HepG2 (cell line): ENCODE results near the gene ARPP21. TPM values are rescaled to one million over a fixed set of nuclear protein-coding genes. Genes with fewer than 3 reads are reported as not detected.

Source experiments
- ATAC-seq: fragments of 200-7000 bp; cut with Tn5 transposase; 3 replicates; pipeline ENCODE4 v1.9.1; 2020; ENCODE audit warnings: mild to moderate bottlenecking, moderate library complexity
- BruUV-seq: library from RNA; stranded (reverse); fragments of 400-500 nt; replicated peaks from 2 replicates; lab custom pipeline; 2021; lab: Mats Ljungman, UMichigan
- CTCF ChIA-PET: fragments of 300-600 bp; formaldehyde crosslinking; extraction: SDS; loops from one replicate; lab custom pipeline; 2021; ENCODE audit warnings: low total read pairs, inconsistent platforms, low intra/inter-chr PET ratio; lab: Yijun Ruan, JAX
- POLR2A ChIA-PET: fragments of 350-600 bp; sonication (Branson Sonifier 250); formaldehyde crosslinking; loops from one replicate; lab custom pipeline; 2020; ENCODE audit warnings: antibody characterized with exemption, inconsistent platforms; lab: Yijun Ruan, JAX
- DNase-seq: peaks from one replicate; pipeline ENCODE4 v3.0.0-alpha.2; 2015; ENCODE audit warnings: low spot score
- FAIRE-seq: peaks from 3 replicates; lab custom pipeline; 2011; peaks lifted over from hg19 to GRCh38; lab: Jason Lieb, UNC
- H2AFZ ChIP-seq: one replicate; pipeline ENCODE4 v1.6.1; 2011; ENCODE audit warnings: low read length, inconsistent platforms
- H3K27ac ChIP-seq: fragments of 300-600 bp; 3 replicates; pipeline ENCODE4 v1.8.0; 2011; ENCODE audit warnings: mixed run types, mild to moderate bottlenecking, mixed read lengths, low read length, inconsistent platforms; ENCODE audit not compliant: insufficient read depth; ENCODE audit errors: extremely low read length
- H3K27me3 ChIP-seq, 2 experiments: fragments of 200-600 bp in 1 of 2; 2 replicates in 1 of 2; 3 replicates in 1 of 2; pipeline versions ENCODE4 v1.6.0 to v1.8.0; 2011; ENCODE audit warnings: low read length in 2 of 2, mild to moderate bottlenecking in 2 of 2, moderate library complexity in 2 of 2, inconsistent platforms in 1 of 2; ENCODE audit not compliant: insufficient read depth in 2 of 2, control insufficient read depth in 1 of 2
- H3K36me3 ChIP-seq, 2 experiments: fragments of 200-600 bp in 1 of 2; replicated peaks in 1 of 2; 2 replicates in 1 of 2; 3 replicates in 1 of 2; pipeline versions ENCODE4 v1.5.1 to v1.8.0; 2011; ENCODE audit warnings: low read length in 2 of 2, inconsistent platforms in 1 of 2; ENCODE audit not compliant: insufficient read depth in 2 of 2, control insufficient read depth in 1 of 2
- H3K4me1 ChIP-seq: 2 replicates; pipeline ENCODE4 v1.5.1; 2012; ENCODE audit warnings: low read length, inconsistent platforms; ENCODE audit not compliant: insufficient read depth
- H3K4me2 ChIP-seq: 2 replicates; pipeline ENCODE4 v1.6.0; 2011; ENCODE audit warnings: low read depth, low read length, inconsistent platforms
- H3K4me3 ChIP-seq, 3 experiments: fragments of 200-600 bp in 1 of 3; sonication (generic), shearing (Covaris generic) in 1 of 3; replicated peaks in 1 of 3; 2 replicates each; pipeline ENCODE4 v1.5.1; 2011 to 2016; ENCODE audit warnings: low read length in 3 of 3, inconsistent platforms in 2 of 3, low read depth in 2 of 3, mild to moderate bottlenecking in 2 of 3, control low read depth in 1 of 3, mixed read lengths in 1 of 3; ENCODE audit not compliant: insufficient read depth in 1 of 3
- H3K79me2 ChIP-seq: one replicate; pipeline ENCODE4 v1.6.1; 2011; ENCODE audit warnings: low read length, inconsistent platforms; ENCODE audit not compliant: insufficient read depth
- H3K9ac ChIP-seq: 2 replicates; pipeline ENCODE4 v1.6.0; 2011; ENCODE audit warnings: mild to moderate bottlenecking, low read depth, low read length, inconsistent platforms; ENCODE audit not compliant: insufficient read depth
- H3K9me3 ChIP-seq: 2 replicates; pipeline ENCODE4 v1.5.1; 2012; ENCODE audit warnings: mild to moderate bottlenecking, low read length
- H4K20me1 ChIP-seq: 2 replicates; pipeline ENCODE4 v1.6.0; 2011; ENCODE audit warnings: inconsistent platforms, mild to moderate bottlenecking, low read length, moderate library complexity; ENCODE audit not compliant: insufficient read depth
- ATRX ChIP-seq: sonication (generic); formaldehyde crosslinking; IDR thresholded peaks from 2 replicates; pipeline ENCODE4 v1.4.0; 2020; ENCODE audit warnings: missing genetic modification reagents, borderline replicate concordance
- HNRNPLL ChIP-seq: fragments of 200-400 bp; formaldehyde crosslinking; IDR thresholded peaks from 2 replicates; pipeline ENCODE4 v1.6.1; 2017; ENCODE audit warnings: mild to moderate bottlenecking, low read depth, low read length; ENCODE audit not compliant: poor library complexity, severe bottlenecking
- MTF2 ChIP-seq: sonication (generic); formaldehyde crosslinking; IDR thresholded peaks from 2 replicates; pipeline ENCODE4 v1.5.0; 2020; ENCODE audit warnings: missing genetic modification reagents, borderline replicate concordance
- NR2F2 ChIP-seq: IDR thresholded peaks from 2 replicates; pipeline ENCODE4 v1.6.1; 2012; ENCODE audit warnings: low read depth, inconsistent platforms, borderline replicate concordance
- SNAPC5 ChIP-seq: sonication (generic); formaldehyde crosslinking; IDR thresholded peaks from 2 replicates; pipeline ENCODE4 v1.8.1; 2023; ENCODE audit warnings: mild to moderate bottlenecking, missing genetic modification reagents, borderline replicate concordance
- TEAD3 ChIP-seq: optimal IDR thresholded peaks from 2 replicates; pipeline ENCODE3; 2016; ENCODE audit warnings: borderline replicate concordance
- THAP7 ChIP-seq: sonication (generic); formaldehyde crosslinking; IDR thresholded peaks from 2 replicates; pipeline ENCODE4 v1.8.1; 2023; ENCODE audit warnings: mild to moderate bottlenecking, missing genetic modification reagents
- TRIM22 ChIP-seq: fragments of 450-650 bp; IDR thresholded peaks from 2 replicates; pipeline ENCODE4 v1.6.1; 2017
- ZIK1 ChIP-seq: sonication (generic); formaldehyde crosslinking; IDR thresholded peaks from 2 replicates; pipeline ENCODE4 v1.5.0; 2020; ENCODE audit warnings: mild to moderate bottlenecking, low read depth, missing genetic modification reagents, borderline replicate concordance
- ZNF138 ChIP-seq: sonication (generic); formaldehyde crosslinking; IDR thresholded peaks from 2 replicates; pipeline ENCODE4 v1.5.0; 2020; ENCODE audit warnings: mild to moderate bottlenecking, low read depth, missing genetic modification reagents
- ZNF33B ChIP-seq: sonication (generic); formaldehyde crosslinking; IDR thresholded peaks from 2 replicates; pipeline ENCODE4 v1.5.1; 2020; ENCODE audit warnings: mild to moderate bottlenecking, missing genetic modification reagents
- ZNF512B ChIP-seq: sonication (generic); formaldehyde crosslinking; IDR thresholded peaks from 2 replicates; pipeline ENCODE4 v1.5.1; 2020; ENCODE audit warnings: missing genetic modification reagents, mild to moderate bottlenecking, borderline replicate concordance
- ZNF567 ChIP-seq: sonication (generic); formaldehyde crosslinking; IDR thresholded peaks from 2 replicates; pipeline ENCODE4 v1.8.1; 2023; ENCODE audit warnings: mild to moderate bottlenecking, missing genetic modification reagents, borderline replicate concordance
- ZNF703 ChIP-seq: sonication (generic); formaldehyde crosslinking; IDR thresholded peaks from 2 replicates; pipeline ENCODE4 v1.5.1; 2020; ENCODE audit warnings: missing genetic modification reagents, mild to moderate bottlenecking, moderate library complexity, borderline replicate concordance
- WGBS: methylation state at CpG from one replicate; pipeline ENCODE4 v1.1.6; 2017; ENCODE audit warnings: low lambda C conversion rate; 5-methylcytosine and 5-hydroxymethylcytosine counted together
- in situ Hi-C: cut with HindIII; loops from 2 replicates; pipeline ENCODE4 v1.10.0; 2017; ENCODE audit warnings: low pct_unique_long_range_greater_than_20kb; ENCODE audit not compliant: extremely low pct_ligation_motif_present
- intact Hi-C: fragments of 100-400 bp; cut with micrococcal nuclease; formaldehyde crosslinking; loops from one replicate; pipeline ENCODE4 v1.10.0; 2022; ENCODE audit not compliant: unreplicated experiment
- polyA plus RNA-seq, 8 experiments: library from polyadenylated mRNA; depleted of rRNA in 3 of 8; stranded (reverse) in 7 of 8; unstranded in 1 of 8; fragments of >200 nt; fragmentation: Illumina TruSeq in 4 of 8; extraction: Trizol in 4 of 8; gene quantifications; 2 replicates each; pipeline versions ENCODE4 v1.2.1 to v1.2.3, GENCODE V29; 2011 to 2016; ENCODE audit warnings: low read depth in 4 of 8, missing spikeins in 1 of 8, mixed read lengths in 1 of 8; ENCODE audit not compliant: insufficient read depth in 1 of 8
- total RNA-seq, 5 experiments: library from RNA; depleted of rRNA; stranded (reverse); fragments of >200 nt; fragmentation: Illumina TruSeq; extraction: Trizol; gene quantifications; 2 replicates each; pipeline ENCODE4 v1.2.3, GENCODE V29; 2016; ENCODE audit warnings: low read depth in 1 of 5

The ARPP21 gene
- total and polyA plus RNA-seq, 2 of the 13 experiments (the other 11 are each of a cell fraction or from before 2014, with no cell fraction given), result not detected

GRCh38 chr3:35733864-35734263, 94.5 kb downstream of the ARPP21 start:
- no peak for FAIRE-seq

More at GRCh38 chr3:35733864-35734263, 94.5 kb downstream of the ARPP21 start:
- no peaks in the 10 kb centered on the region for H3K9me3 ChIP-seq
- in situ Hi-C loops, result no loop called here
- no peak overlapping the region for H3K4me3 ChIP-seq
- ChIA-PET CTCF (no interaction called here), POLR2A (no interaction called here)
- TF ChIP-seq TRIM22, result no peak
- TF ChIP-seq HNRNPLL, result no peak
- no peak for TF ChIP-seq ZNF138 (CRISPR knock-in tag)
- TF ChIP-seq ZNF33B (CRISPR knock-in tag), result no peak
- TF ChIP-seq MTF2 (CRISPR knock-in tag), result no peak
- no peak for TF ChIP-seq ZNF567 (CRISPR knock-in tag)
- TF ChIP-seq ZIK1 (CRISPR knock-in tag), result no peak
- TF ChIP-seq TEAD3, result no peak
- no peak for TF ChIP-seq ZNF703
- no peak for TF ChIP-seq NR2F2
- TF ChIP-seq ZNF512B (CRISPR knock-in tag), result no peak
- TF ChIP-seq SNAPC5 (CRISPR knock-in tag), result no peak
- TF ChIP-seq ATRX (CRISPR knock-in tag), result no peak
- no peak for TF ChIP-seq THAP7 (CRISPR knock-in tag)
- no peak for DNase-seq
- H3K4me2 ChIP-seq, result no peak overlapping the region
- H4K20me1 ChIP-seq, result no peaks in the 10 kb centered on the region
- no peak overlapping the region for H2AFZ ChIP-seq
- H3K4me1 ChIP-seq, result no peaks in the 10 kb centered on the region
- intact Hi-C loops, result no loop called here
- H3K9ac ChIP-seq, result no peak overlapping the region
- no peak overlapping the region for H3K27ac ChIP-seq
- WGBS, result 68% methylated on average over 2 of the region's 2 CpGs
- no peaks in the 10 kb centered on the region for H3K36me3 ChIP-seq
- no peaks in the 10 kb centered on the region for H3K27me3 ChIP-seq
- BruUV-seq, result no TSS peak
- ATAC-seq, result no peak
- H3K79me2 ChIP-seq, result no peaks in the 10 kb centered on the region
